HG03108 (cell line): ENCODE data around the gene ZNF275.
"Not testable (repeated sequence)": the region's sequence is repeated elsewhere in the genome, so short reads cannot be mapped to it uniquely, and the experiment has no call there.

Experiments used
- ATAC-seq: cut with Tn5 transposase; IDR thresholded peaks from one replicate; pipeline ENCODE4 v1.9.1; 2021; ENCODE audit warnings: moderate library complexity; ENCODE audit not compliant: unreplicated experiment

The ZNF275 gene

GRCh38 chrX:153318811-153319210 lies 15.1 kb upstream of the ZNF275 start:
- ATAC-seq = no peak

- ATAC-seq = no peak
These were observed 14.5 kb upstream of the ZNF275 start for GRCh38 chrX:153319295-153320046.

- ATAC-seq = not testable (repeated sequence)
These were observed 13.9 kb upstream of the ZNF275 start for GRCh38 chrX:153320047-153320443.

GRCh38 chrX:153320555-153321184 lies 13.3 kb upstream of the ZNF275 start:
- ATAC-seq = no peak

GRCh38 chrX:153321381-153322124 lies 12.4 kb upstream of the ZNF275 start, which contains the start of gene PNMA6F:
Gene PNMA6F (minus strand): TSS chrX:153321767. CDS start chrX:153320674, 1,093 bp downstream.
- ATAC-seq = no peak

- no peak for ATAC-seq
These were observed 6.4 kb upstream of the ZNF275 start for GRCh38 chrX:153327561-153327960.

- ATAC-seq = no peak
These were observed 687 bp upstream of the ZNF275 start for GRCh38 chrX:153333266-153333665.

GRCh38 chrX:153334654-153335295 lies 822 bp downstream of the ZNF275 start:
- no peak for ATAC-seq

- ATAC-seq = no peak
These were observed 2.4 kb downstream of the ZNF275 start for GRCh38 chrX:153336121-153336894.

- no peak for ATAC-seq
These were observed 3.0 kb downstream of the ZNF275 start for GRCh38 chrX:153336988-153337387.

GRCh38 chrX:153338836-153339235 lies 4.9 kb downstream of the ZNF275 start:
- ATAC-seq = no peak

- ATAC-seq = no peak
These were observed 5.7 kb downstream of the ZNF275 start for GRCh38 chrX:153339662-153340061.

- no peak for ATAC-seq
These were observed 6.2 kb downstream of the ZNF275 start for GRCh38 chrX:153340111-153340510.

- ATAC-seq = no peak
These were observed 9.0 kb downstream of the ZNF275 start for GRCh38 chrX:153342762-153343558.

- ATAC-seq = no peak
These were observed 9.7 kb downstream of the ZNF275 start for GRCh38 chrX:153343674-153344073.

GRCh38 chrX:153347530-153347929 lies 13.6 kb downstream of the ZNF275 start:
- no peak for ATAC-seq

- ATAC-seq = no peak
These were observed 14.5 kb downstream of the ZNF275 start for GRCh38 chrX:153348421-153348820.

- ATAC-seq = no peak
These were observed 16.0 kb downstream of the ZNF275 start for GRCh38 chrX:153349952-153350351.

GRCh38 chrX:153351981-153352380 lies 18.0 kb downstream of the ZNF275 start:
- ATAC-seq = no peak

GRCh38 chrX:153352858-153353257 lies 18.9 kb downstream of the ZNF275 start:
- ATAC-seq = no peak
